RWPE1 (cell line): ENCODE measurements around the gene CD63.

Experiments
- CTCF ChIA-PET: fragments of 350-600 bp; sonication (Branson Sonifier 250); formaldehyde crosslinking; extraction: SDS; loops from one replicate; lab custom pipeline; 2021; lab: Yijun Ruan, JAX
- POLR2A ChIA-PET: fragments of 400-600 bp; formaldehyde crosslinking; extraction: SDS; loops from one replicate; lab custom pipeline; 2020; ENCODE audit warnings: antibody characterized with exemption; ENCODE audit not compliant: low non-redundant PET; lab: Yijun Ruan, JAX
- DNase-seq: peaks from one replicate; pipeline ENCODE4 v3.0.0; 2012; ENCODE audit warnings: low spot score
- H3K27ac ChIP-seq: fragments of 450-650 bp; 2 replicates; pipeline ENCODE4 v1.5.1; 2017
- CTCF ChIP-seq: fragments of 450-650 bp; conservative IDR thresholded peaks from 2 replicates; pipeline ENCODE4 v1.5.1; 2017; ENCODE audit warnings: low read depth, mild to moderate bottlenecking

CD63 gene

GRCh38 chr12:55703901-55704761, 24.7 kb downstream of the CD63 start:
- no peak for TF ChIP-seq CTCF
- ChIA-PET CTCF (no interaction called here), POLR2A (no interaction called here)
- no peak for DNase-seq
- H3K27ac ChIP-seq = no peak overlapping the region

GRCh38 chr12:55703288-55703687, 25.5 kb downstream of the CD63 start:
- ChIA-PET CTCF (no interaction called here), POLR2A (no interaction called here)
- no peak for TF ChIP-seq CTCF
- H3K27ac ChIP-seq = no peak overlapping the region
- DNase-seq = no peak

- ChIA-PET CTCF (no interaction called here), POLR2A (no interaction called here)
- no peak for DNase-seq
- no peak overlapping the region for H3K27ac ChIP-seq
- no peak for TF ChIP-seq CTCF
These were observed 25.9 kb downstream of the CD63 start for GRCh38 chr12:55702861-55703260.

GRCh38 chr12:55700255-55701018, 28.4 kb downstream of the CD63 start:
- POLR2A ChIA-PET = interaction anchor here (0.6 kb wide), 1 partner anchor 22 kb away, joined by 4 read pairs; no protein-coding TSS in a partner anchor
- no peak overlapping the region; the same call in 1 of the 2 replicates for H3K27ac ChIP-seq
- no peak for TF ChIP-seq CTCF
- DNase-seq = peak; percentile 67
- CTCF ChIA-PET = interaction anchor here (0.5 kb wide), 1 partner anchor 505 kb away, joined by 3 read pairs; no protein-coding TSS in a partner anchor

GRCh38 chr12:55699471-55700055, 29.2 kb downstream of the CD63 start:
- CTCF ChIA-PET = interaction anchor here (0.5 kb wide), 1 partner anchor 23 kb away, joined by 3 read pairs; no protein-coding TSS in a partner anchor
- POLR2A ChIA-PET = no interaction called here
- no peak for TF ChIP-seq CTCF

GRCh38 chr12:55698965-55699364, 29.8 kb downstream of the CD63 start:
- H3K27ac ChIP-seq = no peak overlapping the region
- TF ChIP-seq CTCF = no peak
- POLR2A ChIA-PET = no interaction called here
- CTCF ChIA-PET = interaction anchor here (0.6 kb wide), 2 partner anchors 12 to 16 kb away, joined by 3 to 4 read pairs; no protein-coding TSS in a partner anchor
- DNase-seq = no peak

More at GRCh38 chr12:55699471-55700055, 29.2 kb downstream of the CD63 start:
- no peak for DNase-seq
- H3K27ac ChIP-seq = no peak overlapping the region
